Measurements from ENCODE around the gene RALGAPA2. TPM values are rescaled to one million over a fixed set of nuclear protein-coding genes. Genes with fewer than 3 reads are reported as not detected.

The RALGAPA2 gene
- total and polyA plus RNA-seq, 7 donors: 8.4 to 23.2 (median 18.5) TPM

GRCh38 chr20:20566516-20566915 lies 145.9 kb downstream of the RALGAPA2 start:
- no peak for DNase-seq
- no peaks in the 10 kb centered on the region for H3K27me3 ChIP-seq
- 32 to 71% methylated on average over 1 of the region's 1 CpG for WGBS, 2 donors
- H3K4me1 ChIP-seq: no peaks in the 10 kb centered on the region
- H3K4me3 ChIP-seq: no peak overlapping the region
- H3K27ac ChIP-seq: no peak overlapping the region
- no peak for TF ChIP-seq POLR2AphosphoS5 (IDR thresholded peaks at IDR 0.05)
- no peak for TF ChIP-seq POLR2A (IDR thresholded peaks at IDR 0.05)
- TF ChIP-seq CTCF (IDR thresholded peaks at IDR 0.05): no peak
- no peak for TF ChIP-seq EP300 (IDR thresholded peaks at IDR 0.05)
- H3K36me3 ChIP-seq: peaks cover 0 to 18% (median 2%) of the 10 kb centered on the region in 4 donors
- no peaks in the 10 kb centered on the region for H3K9me3 ChIP-seq
- intact Hi-C loops (cut with DNase I): loop anchor here (5.0 kb wide), 1 partner anchor 484 kb away; no protein-coding TSS in a partner anchor

GRCh38 chr20:20564279-20564678 lies 148.2 kb downstream of the RALGAPA2 start:
- no peaks in the 10 kb centered on the region for H3K9me3 ChIP-seq
- no peak overlapping the region for H3K4me3 ChIP-seq
- TF ChIP-seq POLR2A (IDR thresholded peaks at IDR 0.05) (no peak), EP300 (IDR thresholded peaks at IDR 0.05) (no peak), CTCF (IDR thresholded peaks at IDR 0.05) (no peak), POLR2AphosphoS5 (IDR thresholded peaks at IDR 0.05) (no peak)
- no peaks in the 10 kb centered on the region for H3K4me1 ChIP-seq
- no peak for DNase-seq
- no peak overlapping the region for H3K27ac ChIP-seq
- H3K36me3 ChIP-seq: no peaks in the 10 kb centered on the region
- intact Hi-C loops (cut with DNase I): no loop called here
- no peaks in the 10 kb centered on the region for H3K27me3 ChIP-seq

DNA sequence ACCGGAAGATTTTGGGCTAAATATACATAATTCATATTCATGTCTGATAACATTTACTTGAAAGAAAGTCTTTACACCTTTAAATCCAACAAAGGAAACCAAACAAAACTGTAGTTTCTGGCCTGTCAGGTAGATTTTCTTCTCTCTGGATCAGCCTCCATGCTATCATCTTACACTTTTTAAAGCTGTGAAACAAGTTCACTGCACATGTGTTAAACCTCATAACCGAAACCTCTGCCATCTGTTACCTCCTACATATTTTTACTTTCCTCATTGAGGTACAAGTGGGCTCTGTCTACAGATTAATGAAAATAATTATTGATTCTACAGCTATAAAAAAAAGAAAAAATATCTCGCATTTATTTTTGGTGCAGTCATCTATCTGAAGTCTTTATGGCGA lies 149.9 kb downstream of the RALGAPA2 start:
- intact Hi-C loops (cut with DNase I): no loop called here
- Histone ChIP-seq H3K36me3 (no peaks in the 10 kb centered on the region), H3K27ac (no peak overlapping the region), H3K9me3 (no peaks in the 10 kb centered on the region), H3K4me1 (no peaks in the 10 kb centered on the region), H3K4me3 (no peak overlapping the region), H3K27me3 (no peaks in the 10 kb centered on the region)
- no peak for DNase-seq
- 95% methylated on average over 4 of the region's 4 CpGs for WGBS, 2 donors
- TF ChIP-seq CTCF (IDR thresholded peaks at IDR 0.05) (no peak), POLR2AphosphoS5 (IDR thresholded peaks at IDR 0.05) (no peak), POLR2A (IDR thresholded peaks at IDR 0.05) (no peak), EP300 (IDR thresholded peaks at IDR 0.05) (no peak)

GRCh38 chr20:20561841-20562240 lies 150.6 kb downstream of the RALGAPA2 start:
- DNase-seq: no peak
- H3K4me3 ChIP-seq: no peak overlapping the region
- no peaks in the 10 kb centered on the region for H3K36me3 ChIP-seq
- H3K4me1 ChIP-seq: no peaks in the 10 kb centered on the region
- H3K27me3 ChIP-seq: no peaks in the 10 kb centered on the region
- intact Hi-C loops (cut with DNase I): no loop called here
- H3K9me3 ChIP-seq: no peaks in the 10 kb centered on the region
- no peak overlapping the region for H3K27ac ChIP-seq
- TF ChIP-seq POLR2A (IDR thresholded peaks at IDR 0.05) (no peak), CTCF (IDR thresholded peaks at IDR 0.05) (no peak), EP300 (IDR thresholded peaks at IDR 0.05) (no peak), POLR2AphosphoS5 (IDR thresholded peaks at IDR 0.05) (no peak)

- Histone ChIP-seq H3K27me3 (no peaks in the 10 kb centered on the region), H3K4me1 (no peaks in the 10 kb centered on the region), H3K9me3 (no peaks in the 10 kb centered on the region), H3K4me3 (no peak overlapping the region), H3K27ac (no peak overlapping the region), H3K36me3 (no peaks in the 10 kb centered on the region)
- 95 to 96% methylated on average over 1 of the region's 1 CpG for WGBS, 2 donors
- intact Hi-C loops (cut with DNase I): no loop called here
- TF ChIP-seq CTCF (IDR thresholded peaks at IDR 0.05) (no peak), POLR2AphosphoS5 (IDR thresholded peaks at IDR 0.05) (no peak), EP300 (IDR thresholded peaks at IDR 0.05) (no peak), POLR2A (IDR thresholded peaks at IDR 0.05) (no peak)
- DNase-seq: no peak
These were observed 151.3 kb downstream of the RALGAPA2 start for GRCh38 chr20:20561172-20561571.
